GM21515 (cell line): ENCODE data around the gene NFAM1.

ENCODE experiments used
- ATAC-seq: cut with Tn5 transposase; IDR thresholded peaks from one replicate; pipeline ENCODE4 v1.9.1; 2021; ENCODE audit not compliant: unreplicated experiment

NFAM1 gene

GRCh38 chr22:42336527-42337227 is 95.5 kb downstream of the NFAM1 start:
- no peak for ATAC-seq

GRCh38 chr22:42335839-42336378 is 96.3 kb downstream of the NFAM1 start:
- ATAC-seq = no peak

GRCh38 chr22:42334875-42335512 is 97.2 kb downstream of the NFAM1 start:
- ATAC-seq = no peak

- ATAC-seq = no peak
These were observed 98.7 kb downstream of the NFAM1 start for GRCh38 chr22:42333544-42333943.

GRCh38 chr22:42332089-42332488 is 100.1 kb downstream of the NFAM1 start:
- no peak for ATAC-seq

- no peak for ATAC-seq
These were observed 101.2 kb downstream of the NFAM1 start for GRCh38 chr22:42331014-42331413.
